HEK293T (cell line): ENCODE data around the gene KIAA1217.

Experiments used
- BHLHE40 ChIP-seq: fragments of 450-650 bp; IDR thresholded peaks from 2 replicates; pipeline ENCODE4 v1.6.1; 2016; ENCODE audit warnings: mild to moderate bottlenecking, moderate library complexity, borderline replicate concordance
- ELF4 ChIP-seq: fragments of 450-650 bp; IDR thresholded peaks from 2 replicates; pipeline ENCODE4 v1.6.1; 2017; ENCODE audit warnings: antibody characterized with exemption
- FOXA1 ChIP-seq: fragments of 450-650 bp; IDR thresholded peaks from 2 replicates; pipeline ENCODE4 v1.6.1; 2016; ENCODE audit warnings: mild to moderate bottlenecking
- FOXK2 ChIP-seq: fragments of 450-650 bp; IDR thresholded peaks from 2 replicates; pipeline ENCODE4 v1.6.1; 2016; ENCODE audit warnings: mild to moderate bottlenecking
- FOXM1 ChIP-seq: fragments of 450-650 bp; IDR thresholded peaks from 2 replicates; pipeline ENCODE4 v1.6.1; 2017; ENCODE audit warnings: mild to moderate bottlenecking, borderline replicate concordance
- NFRKB ChIP-seq: fragments of 450-650 bp; IDR thresholded peaks from 2 replicates; pipeline ENCODE4 v1.6.1; 2016; ENCODE audit warnings: mild to moderate bottlenecking, moderate library complexity
- PKNOX1 ChIP-seq: fragments of 450-650 bp; IDR thresholded peaks from 2 replicates; pipeline ENCODE4 v1.6.1; 2016
- SP1 ChIP-seq: fragments of 450-650 bp; IDR thresholded peaks from 2 replicates; pipeline ENCODE4 v1.6.1; 2017
- TARDBP ChIP-seq: fragments of 450-650 bp; IDR thresholded peaks from 2 replicates; pipeline ENCODE4 v1.6.1; 2016
- ZNF384 ChIP-seq: fragments of 450-650 bp; IDR thresholded peaks from 2 replicates; pipeline ENCODE4 v1.6.1; 2016

GRCh38 chr10:24358022-24358421 is 149.1 kb downstream of the KIAA1217 start:
- TF ChIP-seq SP1, result no peak
- no peak for TF ChIP-seq BHLHE40
- no peak for TF ChIP-seq NFRKB
- no peak for TF ChIP-seq PKNOX1
- no peak for TF ChIP-seq FOXM1
- TF ChIP-seq TARDBP, result no peak
- no peak for TF ChIP-seq FOXK2
- TF ChIP-seq ELF4, result no peak
- no peak for TF ChIP-seq ZNF384
- TF ChIP-seq FOXA1, result no peak
